AG08395 (cell line): ENCODE results near the gene CNPPD1.
A peak's percentile ranks its signal among the peaks of the same experiment; 100 is the strongest.

ENCODE experiments used
- DNase-seq: peaks from one replicate; pipeline ENCODE4 v3.0.0; 2012; ENCODE audit warnings: mixed read lengths, low spot score

CNPPD1 gene

GRCh38 chr2:219160186-219161017 is 16.3 kb downstream of the CNPPD1 start, which contains the start of gene NHEJ1:
TSS of gene NHEJ1 (minus strand) at chr2:219160815. CDS start at chr2:219158362, 2,453 bp downstream.
- peak; percentile 97 for DNase-seq

- no peak for DNase-seq
Observed at GRCh38 chr2:219159771-219160185, 16.9 kb downstream of the CNPPD1 start.

- DNase-seq, result no peak
Observed at GRCh38 chr2:219158586-219158985, 18.1 kb downstream of the CNPPD1 start.

DNA sequence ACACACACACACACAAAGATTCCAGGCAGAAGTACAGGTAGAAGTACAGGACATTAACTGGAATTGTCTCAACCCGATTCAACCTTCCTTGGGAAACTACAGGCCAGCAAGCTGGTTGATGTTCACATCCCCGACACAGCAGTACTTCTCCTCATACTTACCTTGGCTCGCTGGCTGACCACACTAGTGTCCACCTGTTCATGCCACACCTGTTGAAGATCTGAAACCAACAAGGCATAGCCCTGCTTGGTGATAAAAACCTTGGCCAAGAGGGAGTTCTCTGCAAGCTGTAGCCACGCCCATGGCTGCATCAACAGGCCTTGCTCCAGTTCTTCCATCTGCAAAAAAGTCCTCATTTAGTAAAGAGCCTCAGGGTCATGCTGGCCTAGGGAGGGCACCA is 18.7 kb downstream of the CNPPD1 start:
- no peak for DNase-seq

- DNase-seq, result no peak
Observed at GRCh38 chr2:219157396-219157795, 19.3 kb downstream of the CNPPD1 start.

- peak; percentile 75 for DNase-seq
Observed at GRCh38 chr2:219155054-219155644, 21.6 kb downstream of the CNPPD1 start.

DNA sequence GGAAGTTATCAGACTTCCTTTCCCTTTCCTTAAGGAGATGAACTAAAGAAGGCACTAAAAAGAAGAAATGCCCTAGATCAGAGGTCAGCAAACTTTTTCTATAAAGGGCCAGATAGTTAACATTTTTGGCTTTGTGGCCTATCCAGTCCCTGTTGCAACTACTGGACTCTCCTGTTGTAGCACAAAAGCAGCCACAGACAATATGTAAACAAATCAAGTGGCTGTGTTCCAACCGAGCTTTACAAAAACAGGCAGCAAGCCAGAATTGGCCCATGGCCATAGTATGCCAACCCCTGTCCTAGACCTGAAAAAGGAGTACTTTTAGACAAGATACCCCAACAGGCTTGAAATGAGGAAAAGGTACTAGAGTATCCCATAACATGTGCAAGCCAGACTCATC is 27.1 kb downstream of the CNPPD1 start:
- DNase-seq, result no peak

DNA sequence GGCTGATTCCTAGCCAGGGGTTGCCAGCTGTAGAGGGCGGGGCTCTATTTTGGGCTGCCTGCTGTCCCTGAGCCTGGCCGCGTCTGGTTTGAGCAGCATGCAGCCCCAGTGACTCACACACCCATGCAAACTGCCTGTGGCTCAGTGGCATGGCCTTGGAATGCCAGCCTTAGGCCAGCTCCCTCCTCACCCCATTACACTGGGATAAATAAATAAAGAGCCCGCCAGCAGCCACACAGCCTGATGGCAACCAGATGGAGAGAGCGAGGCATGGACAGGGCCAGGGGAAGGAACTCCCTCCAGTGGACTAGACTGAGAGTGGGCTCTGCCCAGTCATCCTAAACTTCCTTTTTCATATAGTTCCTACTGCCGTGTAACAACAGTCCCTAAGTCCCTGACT is 34.4 kb downstream of the CNPPD1 start:
- peak; percentile 97 for DNase-seq

DNA sequence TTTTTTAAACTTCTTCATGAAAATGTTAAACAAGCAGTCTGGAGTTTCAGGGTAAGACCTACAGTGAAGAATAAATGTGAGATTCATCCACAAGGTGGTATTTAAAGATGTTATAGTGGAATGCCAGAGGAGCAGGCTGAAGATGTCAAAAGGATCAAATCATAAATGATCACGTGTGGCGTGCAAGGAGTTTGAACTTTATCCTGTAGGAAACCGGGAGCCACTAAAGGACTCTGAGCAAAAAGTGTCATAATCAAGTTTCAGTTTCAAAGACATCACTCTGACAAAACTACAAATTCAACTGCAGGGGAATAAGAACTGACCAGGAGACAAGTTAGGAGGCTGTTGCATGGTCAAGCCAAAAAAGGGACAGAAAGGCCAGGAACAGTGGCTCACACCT is 36.0 kb downstream of the CNPPD1 start:
- no peak for DNase-seq

DNA sequence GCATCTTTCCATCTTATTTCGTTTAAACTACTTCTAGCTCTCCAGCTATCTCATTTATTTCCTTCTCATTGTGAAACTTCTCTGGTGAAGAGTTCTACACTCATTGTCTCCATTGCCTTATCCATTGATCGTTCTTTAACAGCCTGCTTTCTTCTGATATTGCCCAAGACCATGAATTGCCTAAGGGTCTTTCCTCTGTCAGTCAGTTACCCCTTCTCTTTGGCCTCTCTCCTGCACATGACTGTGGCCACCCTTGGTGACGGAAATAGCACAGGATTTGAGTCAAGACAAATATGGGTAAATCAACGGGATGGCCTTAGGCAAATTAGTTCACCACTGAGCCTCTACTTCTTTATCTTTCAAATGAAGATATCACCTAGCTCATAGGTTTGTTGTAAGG is 42.7 kb downstream of the CNPPD1 start:
- DNase-seq, result no peak

DNA sequence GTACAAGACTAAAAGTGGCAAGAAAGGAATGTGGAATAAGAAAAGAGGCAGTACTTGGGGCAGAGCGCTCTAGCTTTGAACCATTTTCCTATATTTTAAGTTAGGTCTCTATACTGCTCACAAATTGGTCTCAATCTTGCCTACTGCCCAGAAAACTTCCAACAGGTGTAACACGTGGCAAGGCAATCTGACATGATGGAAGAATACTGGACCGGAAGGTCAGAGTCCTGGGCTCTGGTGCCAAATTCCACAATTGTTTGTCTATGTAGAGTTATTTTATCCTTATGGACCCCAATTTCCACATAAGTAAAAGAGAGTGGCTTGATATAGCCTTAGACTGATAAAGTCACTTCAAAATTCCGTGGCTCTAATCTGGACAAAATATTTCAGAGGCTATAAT is 45.0 kb downstream of the CNPPD1 start:
- no peak for DNase-seq

DNA sequence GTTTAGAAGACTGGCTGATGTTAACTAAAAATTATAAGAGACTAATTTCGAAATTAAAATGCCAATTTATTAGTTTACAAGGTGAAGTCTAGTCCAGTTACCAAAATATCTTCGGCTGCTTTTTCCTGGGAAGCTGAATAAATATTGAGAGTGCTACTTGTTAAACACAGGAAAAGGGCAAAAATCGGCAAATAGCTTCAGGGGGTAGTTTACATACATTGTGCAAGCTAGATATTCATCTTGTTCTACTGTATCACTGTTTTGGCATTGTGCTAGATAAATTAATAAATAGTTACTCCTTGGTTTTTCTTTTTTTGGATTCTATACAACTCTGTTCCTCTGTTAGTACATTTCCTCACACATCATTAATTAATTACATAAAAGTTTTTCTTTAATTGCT is 45.4 kb downstream of the CNPPD1 start:
- no peak for DNase-seq

DNA sequence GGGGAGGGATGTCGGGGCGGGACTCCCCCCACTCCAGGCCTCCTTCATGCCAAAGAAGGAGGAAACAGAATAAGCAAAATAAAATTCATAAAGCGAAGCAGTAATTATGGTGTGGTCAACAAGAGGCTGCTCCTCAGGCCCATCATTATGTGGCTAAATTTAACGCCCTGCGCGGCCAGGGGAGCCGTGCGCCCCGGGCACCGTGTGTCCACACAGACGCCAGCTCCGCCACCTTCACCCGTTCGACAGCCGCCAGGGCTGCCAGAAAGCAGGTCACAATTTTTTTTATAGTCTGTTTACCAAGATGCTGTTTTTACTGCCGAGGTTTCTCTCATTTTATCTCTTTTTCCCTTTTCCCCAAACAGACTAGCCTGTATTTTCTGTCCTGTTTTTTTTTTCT is 47.1 kb downstream of the CNPPD1 start:
- DNase-seq, result no peak

DNA sequence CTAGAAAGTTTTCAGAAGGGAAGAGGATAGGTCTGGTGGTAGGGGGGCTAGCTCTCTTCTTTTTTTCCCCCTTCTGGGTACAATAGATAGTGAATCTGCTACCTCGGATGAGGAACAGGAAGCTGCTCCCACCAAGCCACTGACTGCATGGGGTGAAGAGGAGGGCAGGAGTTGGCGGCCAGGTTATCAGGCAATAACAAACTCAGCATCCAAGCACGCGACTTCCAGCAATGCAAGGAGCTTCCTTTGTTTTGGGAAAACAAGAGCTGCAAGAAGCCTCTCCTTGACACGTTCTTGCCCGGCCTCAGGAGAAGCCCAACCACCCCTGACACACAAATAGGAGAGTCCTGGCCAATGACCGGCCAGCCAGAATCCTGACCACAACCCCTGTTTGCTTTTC is 48.3 kb downstream of the CNPPD1 start:
- DNase-seq, result no peak

DNA sequence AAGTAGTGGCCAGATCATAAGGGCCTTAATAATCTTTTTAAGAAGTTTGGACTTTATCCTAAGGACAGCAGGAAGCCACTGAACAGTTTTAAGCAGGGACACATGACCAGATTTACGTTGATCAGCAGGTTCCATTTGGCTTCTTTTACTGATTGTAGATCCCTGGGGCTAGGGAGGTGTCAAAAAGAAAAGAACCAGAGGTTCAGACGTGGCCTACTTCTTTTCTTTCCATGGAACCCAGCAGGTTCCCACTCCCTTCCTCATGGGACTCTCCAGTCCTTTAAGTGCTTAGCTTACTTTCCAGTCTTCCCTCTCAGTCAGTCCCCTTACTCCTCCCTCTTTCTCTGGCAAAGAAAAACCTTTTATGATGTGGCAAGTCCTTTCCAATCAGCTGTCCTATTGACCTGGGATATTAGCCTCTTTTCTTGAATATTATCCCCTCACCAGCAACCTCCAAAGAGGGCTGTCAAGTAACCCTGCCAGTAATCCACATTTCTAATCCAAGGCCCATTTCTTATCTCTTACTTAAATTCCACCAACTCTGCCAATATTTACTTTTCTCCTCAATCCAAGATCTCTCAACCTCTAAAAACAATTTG is 49.6 kb downstream of the CNPPD1 start:
- DNase-seq, result no peak

DNA sequence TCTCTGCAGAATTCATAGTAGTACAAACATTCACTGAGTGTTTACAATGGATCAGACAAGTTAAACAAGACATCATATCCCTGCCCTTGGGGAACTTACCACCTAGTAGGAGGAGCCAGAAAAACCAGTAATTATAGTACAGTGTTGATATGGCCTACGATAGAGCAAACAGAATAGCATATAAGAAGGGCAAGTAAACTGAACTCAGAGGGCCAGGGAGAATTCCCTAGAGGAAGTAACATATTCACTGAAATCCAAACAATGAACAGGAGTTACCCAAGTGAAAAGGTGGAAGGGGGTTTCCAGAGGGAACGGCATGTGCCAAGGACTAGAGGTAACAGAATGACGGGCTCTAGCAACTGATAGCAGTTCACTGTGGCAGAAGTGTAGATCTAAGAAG is 50.2 kb downstream of the CNPPD1 start:
- DNase-seq, result no peak

GRCh38 chr2:219125886-219126270 is 50.8 kb downstream of the CNPPD1 start:
- no peak for DNase-seq

DNA sequence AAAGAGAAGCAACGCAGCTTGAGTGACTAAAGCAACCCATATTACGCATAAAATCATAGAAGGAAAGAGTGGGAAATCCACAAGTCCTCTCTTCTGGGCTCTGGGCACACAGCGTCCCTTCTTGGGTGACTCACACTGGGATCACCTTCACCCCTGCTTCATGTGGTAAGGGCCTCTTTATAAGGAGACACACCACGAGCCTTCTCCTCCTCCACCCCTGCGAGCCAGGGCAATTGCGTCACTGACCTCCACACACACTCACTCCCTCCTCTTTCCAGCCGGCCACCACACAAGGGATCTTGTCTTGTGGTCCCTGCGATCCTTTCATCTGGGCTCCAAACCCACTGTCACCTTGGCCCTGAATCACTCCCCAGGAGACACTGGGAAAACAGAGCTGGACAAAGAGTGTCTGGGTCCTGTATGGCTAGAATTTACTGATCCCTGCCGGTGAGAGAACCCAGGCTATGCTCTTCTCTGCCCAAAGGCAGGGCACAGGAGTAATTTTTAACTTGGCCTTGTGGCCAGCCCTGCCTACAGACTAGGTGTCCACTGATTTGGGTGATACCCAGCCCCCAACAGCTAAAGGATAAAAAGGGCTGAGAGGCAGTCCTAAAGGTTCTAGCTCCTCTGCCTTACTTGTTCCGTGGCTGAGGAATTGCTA is 51.4 kb downstream of the CNPPD1 start:
- peak; percentile 70 for DNase-seq

- no peak for DNase-seq
Observed at GRCh38 chr2:219124381-219125110, 52.2 kb downstream of the CNPPD1 start.

GRCh38 chr2:219123356-219124135 is 53.2 kb downstream of the CNPPD1 start:
- no peak for DNase-seq
